ENCODE results near the gene USP48.
"Not testable (repeated sequence)": the region's sequence is repeated elsewhere in the genome, so short reads cannot be mapped to it uniquely, and the experiment has no call there.

USP48 gene

DNA sequence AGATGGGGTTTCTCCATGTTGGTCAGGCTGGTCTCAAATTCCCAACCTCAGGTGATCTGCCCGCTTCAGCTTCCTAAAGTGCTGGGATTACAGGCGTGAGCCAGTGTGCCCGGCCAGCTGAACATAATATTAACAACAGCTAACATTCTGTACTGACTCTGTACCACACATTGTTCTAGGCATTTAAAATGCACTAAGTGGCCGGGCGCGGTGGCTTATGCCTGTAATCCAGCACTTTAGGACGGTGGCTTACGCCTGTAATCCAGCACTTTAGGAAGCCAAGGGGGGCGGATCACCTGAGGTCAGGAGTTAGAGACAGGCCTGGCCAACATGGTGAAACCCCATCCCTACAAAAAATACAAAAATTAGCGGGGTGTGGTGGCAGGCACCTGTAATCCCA lies 43.7 kb upstream of the USP48 start:
- WGBS: 98% methylated on average over 10 of the region's 10 CpGs
- H3K14ac ChIP-seq (ENCODE audit: low read length in 2 of 2); H2AK5ac ChIP-seq (ENCODE audit: low read length, severe bottlenecking); H4K8ac ChIP-seq (ENCODE audit: low read length); DNase-seq; H2AFZ ChIP-seq (ENCODE audit: low read depth, low read length); H3K4ac ChIP-seq (ENCODE audit: low read depth in 1 of 2, low read length in 2 of 2); H2BK120ac ChIP-seq (ENCODE audit: low read depth, low read length); H3K9me3 ChIP-seq (ENCODE audit: control insufficient read depth, low read length); H3K9ac ChIP-seq (ENCODE audit: low read length); H3K18ac ChIP-seq (ENCODE audit: low read depth in 1 of 2, low read length in 2 of 2); H2BK5ac ChIP-seq (ENCODE audit: low read depth, low read length, poor library complexity, severe bottlenecking); H3K4me2 ChIP-seq (ENCODE audit: low read length, poor library complexity, severe bottlenecking); H3K4me1 ChIP-seq (ENCODE audit: control insufficient read depth, insufficient read depth, low read depth, low read length); H3K23ac ChIP-seq (ENCODE audit: low read length in 2 of 2); H3K4me3 ChIP-seq (ENCODE audit: insufficient read depth in 1 of 2, low read depth in 1 of 2, low read length in 2 of 2); H2BK15ac ChIP-seq (ENCODE audit: low read depth, poor library complexity, severe bottlenecking); H3K27me3 ChIP-seq (ENCODE audit: control insufficient read depth in 1 of 2, insufficient read depth in 1 of 2, low read length in 2 of 2); H3K27ac ChIP-seq (ENCODE audit: low read length, poor library complexity, severe bottlenecking); H4K91ac ChIP-seq (ENCODE audit: low read length); H2BK12ac ChIP-seq (ENCODE audit: low read length in 2 of 2): not testable (repeated sequence)
- peaks cover 95% of the 10 kb centered on the region in 2 experiments for H3K36me3 ChIP-seq (ENCODE audit: control insufficient read depth in 1 of 2, insufficient read depth in 2 of 2, low read depth in 1 of 2, low read length in 2 of 2)
- H3K79me1 ChIP-seq (replicated peaks; ENCODE audit: low read length, poor library complexity, severe bottlenecking): peaks cover 24% of the 10 kb centered on the region

DNA sequence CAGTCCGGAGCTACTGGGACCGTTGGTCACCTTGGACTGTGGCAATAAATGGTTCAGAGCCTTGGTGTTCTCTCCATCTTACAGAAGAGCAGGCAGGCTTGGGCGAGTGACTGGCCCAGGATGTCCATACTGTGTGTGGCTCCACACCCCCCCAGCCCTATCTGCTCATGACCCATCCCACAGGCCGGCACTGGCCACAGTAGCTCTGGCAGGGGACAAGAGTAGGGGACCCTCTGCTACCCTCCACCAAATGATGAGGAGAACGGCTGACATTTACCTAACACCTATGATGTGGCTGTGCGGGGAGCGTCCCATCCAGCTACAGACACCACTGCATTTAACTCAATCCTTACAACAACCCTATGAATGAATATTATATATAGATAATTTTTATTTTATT lies 42.4 kb upstream of the USP48 start:
- H3K4me2 ChIP-seq (ENCODE audit: low read length, poor library complexity, severe bottlenecking): no peak overlapping the region
- no peak overlapping the region for H3K27ac ChIP-seq (ENCODE audit: low read length, poor library complexity, severe bottlenecking)
- no peak overlapping the region for H3K18ac ChIP-seq (ENCODE audit: low read depth in 1 of 2, low read length in 2 of 2)
- H3K9ac ChIP-seq (ENCODE audit: low read length): no peak overlapping the region
- 99% methylated on average over 5 of the region's 7 CpGs for WGBS
- no peak overlapping the region for H4K8ac ChIP-seq (ENCODE audit: low read length)
- H2BK15ac ChIP-seq (ENCODE audit: low read depth, poor library complexity, severe bottlenecking): no peak overlapping the region
- no peak overlapping the region for H3K4ac ChIP-seq (ENCODE audit: low read depth in 1 of 2, low read length in 2 of 2)
- H3K14ac ChIP-seq (ENCODE audit: low read length in 2 of 2): no peak overlapping the region
- DNase-seq: no peak
- H2BK12ac ChIP-seq (ENCODE audit: low read length in 2 of 2): no peak overlapping the region
- no peak overlapping the region for H2BK5ac ChIP-seq (ENCODE audit: low read depth, low read length, poor library complexity, severe bottlenecking)
- no peak overlapping the region for H2BK120ac ChIP-seq (ENCODE audit: low read depth, low read length)
- H3K23ac ChIP-seq (ENCODE audit: low read length in 2 of 2): no peak overlapping the region
- peaks cover 2% of the 10 kb centered on the region for H3K4me1 ChIP-seq (ENCODE audit: control insufficient read depth, insufficient read depth, low read depth, low read length)
- no peak overlapping the region for H2AFZ ChIP-seq (ENCODE audit: low read depth, low read length)
- H4K91ac ChIP-seq (ENCODE audit: low read length): no peak overlapping the region
- H2AK5ac ChIP-seq (ENCODE audit: low read length, severe bottlenecking): no peak overlapping the region
- H3K36me3 ChIP-seq (ENCODE audit: control insufficient read depth in 1 of 2, insufficient read depth in 2 of 2, low read depth in 1 of 2, low read length in 2 of 2): peaks cover 93 to 96% of the 10 kb centered on the region in 2 experiments
- no peak overlapping the region for H3K4me3 ChIP-seq (ENCODE audit: insufficient read depth in 1 of 2, low read depth in 1 of 2, low read length in 2 of 2)
- no peaks in the 10 kb centered on the region for H3K27me3 ChIP-seq (ENCODE audit: control insufficient read depth in 1 of 2, insufficient read depth in 1 of 2, low read length in 2 of 2)
- no peaks in the 10 kb centered on the region for H3K9me3 ChIP-seq (ENCODE audit: control insufficient read depth, low read length)
- H3K79me1 ChIP-seq (replicated peaks; ENCODE audit: low read length, poor library complexity, severe bottlenecking): peaks cover 19% of the 10 kb centered on the region

- Histone ChIP-seq H2BK12ac (ENCODE audit: low read length in 2 of 2) (no peak overlapping the region), H2BK120ac (ENCODE audit: low read depth, low read length) (no peak overlapping the region), H4K8ac (ENCODE audit: low read length) (no peak overlapping the region), H3K9me3 (ENCODE audit: control insufficient read depth, low read length) (no peaks in the 10 kb centered on the region), H3K27me3 (ENCODE audit: control insufficient read depth in 1 of 2, insufficient read depth in 1 of 2, low read length in 2 of 2) (no peaks in the 10 kb centered on the region), H2BK5ac (ENCODE audit: low read depth, low read length, poor library complexity, severe bottlenecking) (no peak overlapping the region), H3K79me1 (replicated peaks; ENCODE audit: low read length, poor library complexity, severe bottlenecking) (peaks cover 19% of the 10 kb centered on the region), H2AK5ac (ENCODE audit: low read length, severe bottlenecking) (no peak overlapping the region), H3K4me2 (ENCODE audit: low read length, poor library complexity, severe bottlenecking) (no peak overlapping the region), H3K14ac (ENCODE audit: low read length in 2 of 2) (no peak overlapping the region), H2BK15ac (ENCODE audit: low read depth, poor library complexity, severe bottlenecking) (no peak overlapping the region), H3K4ac (ENCODE audit: low read depth in 1 of 2, low read length in 2 of 2) (no peak overlapping the region), H2AFZ (ENCODE audit: low read depth, low read length) (no peak overlapping the region), H3K23ac (ENCODE audit: low read length in 2 of 2) (no peak overlapping the region), H3K36me3 (ENCODE audit: control insufficient read depth in 1 of 2, insufficient read depth in 2 of 2, low read depth in 1 of 2, low read length in 2 of 2) (peaks cover 89 to 96% of the 10 kb centered on the region in 2 experiments), H3K27ac (ENCODE audit: low read length, poor library complexity, severe bottlenecking) (no peak overlapping the region), H3K18ac (ENCODE audit: low read depth in 1 of 2, low read length in 2 of 2) (no peak overlapping the region), H3K9ac (ENCODE audit: low read length) (no peak overlapping the region), H3K4me3 (ENCODE audit: insufficient read depth in 1 of 2, low read depth in 1 of 2, low read length in 2 of 2) (no peak overlapping the region), H3K4me1 (ENCODE audit: control insufficient read depth, insufficient read depth, low read depth, low read length) (peaks cover 2% of the 10 kb centered on the region), H4K91ac (ENCODE audit: low read length) (no peak overlapping the region)
- WGBS: 100% methylated on average over 2 of the region's 2 CpGs
- no peak for DNase-seq
Measured at GRCh38 chr1:21824926-21825325, 42.0 kb upstream of the USP48 start.

DNA sequence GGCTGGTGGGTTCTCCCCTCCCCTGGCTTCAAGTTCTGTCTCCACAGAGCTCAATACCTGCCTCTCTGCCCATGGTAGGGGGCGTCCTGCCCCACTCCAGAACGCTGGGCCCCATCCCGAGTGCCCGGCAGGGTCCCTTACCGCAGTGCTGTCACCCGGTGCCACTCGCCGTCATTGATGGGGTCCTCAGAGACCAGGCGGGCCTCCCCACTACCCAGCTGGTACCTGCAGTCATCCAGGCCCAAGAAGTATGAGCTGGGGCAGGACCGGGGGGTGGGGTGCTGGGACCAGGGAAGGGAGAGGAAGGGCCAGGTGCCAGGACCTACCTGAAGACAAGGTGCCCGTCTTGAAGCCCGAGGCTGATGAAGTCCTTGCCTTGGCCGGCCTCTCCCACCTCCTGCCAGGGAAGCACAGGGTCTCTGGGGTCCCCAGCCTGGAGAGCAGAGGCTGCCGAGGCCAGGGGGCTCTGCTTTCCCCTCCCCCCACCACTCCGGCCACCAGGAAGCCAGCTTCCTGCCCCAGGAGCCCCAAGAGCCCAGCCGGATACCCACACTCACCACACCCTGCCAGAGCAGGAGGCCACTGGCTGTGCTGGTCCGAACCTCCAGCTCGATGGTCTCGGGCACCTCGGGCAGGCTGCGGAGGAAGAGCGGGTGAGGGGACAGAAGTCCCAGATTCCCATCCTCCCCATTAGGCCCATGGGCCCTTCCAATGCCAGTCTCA lies 41.2 kb upstream of the USP48 start:
- H3K14ac ChIP-seq (ENCODE audit: low read length in 2 of 2): no peak overlapping the region
- H3K36me3 ChIP-seq (ENCODE audit: control insufficient read depth in 1 of 2, insufficient read depth in 2 of 2, low read depth in 1 of 2, low read length in 2 of 2): peaks cover 81 to 91% of the 10 kb centered on the region in 2 experiments
- no peak overlapping the region for H3K4me3 ChIP-seq (ENCODE audit: insufficient read depth in 1 of 2, low read depth in 1 of 2, low read length in 2 of 2)
- no peak overlapping the region for H3K9ac ChIP-seq (ENCODE audit: low read length)
- H2AFZ ChIP-seq (ENCODE audit: low read depth, low read length): no peak overlapping the region
- H3K27ac ChIP-seq (ENCODE audit: low read length, poor library complexity, severe bottlenecking): no peak overlapping the region
- no peak overlapping the region for H2BK12ac ChIP-seq (ENCODE audit: low read length in 2 of 2)
- no peak overlapping the region for H2AK5ac ChIP-seq (ENCODE audit: low read length, severe bottlenecking)
- H2BK5ac ChIP-seq (ENCODE audit: low read depth, low read length, poor library complexity, severe bottlenecking): no peak overlapping the region
- H4K8ac ChIP-seq (ENCODE audit: low read length): no peak overlapping the region
- H3K23ac ChIP-seq (ENCODE audit: low read length in 2 of 2): no peak overlapping the region
- no peaks in the 10 kb centered on the region for H3K9me3 ChIP-seq (ENCODE audit: control insufficient read depth, low read length)
- H3K4ac ChIP-seq (ENCODE audit: low read depth in 1 of 2, low read length in 2 of 2): no peak overlapping the region
- DNase-seq: no peak
- no peak overlapping the region for H4K91ac ChIP-seq (ENCODE audit: low read length)
- WGBS: 90% methylated on average over 22 of the region's 22 CpGs
- H3K27me3 ChIP-seq (ENCODE audit: control insufficient read depth in 1 of 2, insufficient read depth in 1 of 2, low read length in 2 of 2): no peaks in the 10 kb centered on the region
- no peak overlapping the region for H2BK120ac ChIP-seq (ENCODE audit: low read depth, low read length)
- no peak overlapping the region for H3K4me2 ChIP-seq (ENCODE audit: low read length, poor library complexity, severe bottlenecking)
- no peak overlapping the region for H2BK15ac ChIP-seq (ENCODE audit: low read depth, poor library complexity, severe bottlenecking)
- no peak overlapping the region for H3K18ac ChIP-seq (ENCODE audit: low read depth in 1 of 2, low read length in 2 of 2)
- peaks cover 2% of the 10 kb centered on the region for H3K4me1 ChIP-seq (ENCODE audit: control insufficient read depth, insufficient read depth, low read depth, low read length)
- H3K79me1 ChIP-seq (replicated peaks; ENCODE audit: low read length, poor library complexity, severe bottlenecking): peaks cover 17% of the 10 kb centered on the region
